DMS153 treated with DMSO at 0.1 percent for 48 hours (cell line): ENCODE results near the gene SSNA1.

Source experiments
- DNase-seq: peaks from one replicate; lab custom pipeline; 2025; ENCODE audit not compliant: unreplicated experiment; lab: John Stamatoyannopoulos, UW

The SSNA1 gene

GRCh38 chr9:137188490-137189296 is at the start of gene SSNA1, which contains the start of gene ANAPC2:
SSNA1 (plus strand) TSS chr9:137188676; CDS start chr9:137188727, 51 bp downstream.
ANAPC2 (minus strand) TSS chr9:137188560; CDS start chr9:137188532, 28 bp downstream.
- peak; percentile 79 for DNase-seq

- no peak for DNase-seq
These were observed 49.6 kb upstream of the SSNA1 start, which contains the start of gene GRIN1 for GRCh38 chr9:137138722-137139467. GRIN1 (plus strand) TSS chr9:137139154; CDS start chr9:137139487, 333 bp downstream.

DNA sequence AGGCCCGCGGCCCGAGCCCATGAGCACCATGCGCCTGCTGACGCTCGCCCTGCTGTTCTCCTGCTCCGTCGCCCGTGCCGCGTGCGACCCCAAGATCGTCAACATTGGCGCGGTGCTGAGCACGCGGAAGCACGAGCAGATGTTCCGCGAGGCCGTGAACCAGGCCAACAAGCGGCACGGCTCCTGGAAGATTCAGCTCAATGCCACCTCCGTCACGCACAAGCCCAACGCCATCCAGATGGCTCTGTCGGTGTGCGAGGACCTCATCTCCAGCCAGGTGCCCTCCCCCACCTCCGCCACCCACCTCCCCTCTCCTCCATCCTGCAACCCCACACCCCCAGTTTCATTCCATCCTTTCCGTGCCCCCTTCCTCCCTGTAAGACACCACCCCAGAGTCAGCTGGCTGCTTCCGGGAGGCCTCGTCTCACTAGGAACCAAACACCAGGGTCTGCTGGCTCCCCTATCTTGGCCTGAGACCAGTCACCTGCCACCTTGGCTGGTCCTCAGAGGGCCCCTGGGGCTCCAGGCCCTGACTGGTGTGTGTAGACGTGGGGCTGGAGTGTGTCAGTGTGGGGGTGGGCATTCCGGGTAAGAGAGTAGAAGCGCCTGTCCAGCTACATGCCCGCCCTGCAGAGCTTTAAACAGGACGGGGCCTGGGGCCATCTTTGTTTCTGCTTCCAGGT is 48.9 kb upstream of the SSNA1 start:
- no peak for DNase-seq

DNA sequence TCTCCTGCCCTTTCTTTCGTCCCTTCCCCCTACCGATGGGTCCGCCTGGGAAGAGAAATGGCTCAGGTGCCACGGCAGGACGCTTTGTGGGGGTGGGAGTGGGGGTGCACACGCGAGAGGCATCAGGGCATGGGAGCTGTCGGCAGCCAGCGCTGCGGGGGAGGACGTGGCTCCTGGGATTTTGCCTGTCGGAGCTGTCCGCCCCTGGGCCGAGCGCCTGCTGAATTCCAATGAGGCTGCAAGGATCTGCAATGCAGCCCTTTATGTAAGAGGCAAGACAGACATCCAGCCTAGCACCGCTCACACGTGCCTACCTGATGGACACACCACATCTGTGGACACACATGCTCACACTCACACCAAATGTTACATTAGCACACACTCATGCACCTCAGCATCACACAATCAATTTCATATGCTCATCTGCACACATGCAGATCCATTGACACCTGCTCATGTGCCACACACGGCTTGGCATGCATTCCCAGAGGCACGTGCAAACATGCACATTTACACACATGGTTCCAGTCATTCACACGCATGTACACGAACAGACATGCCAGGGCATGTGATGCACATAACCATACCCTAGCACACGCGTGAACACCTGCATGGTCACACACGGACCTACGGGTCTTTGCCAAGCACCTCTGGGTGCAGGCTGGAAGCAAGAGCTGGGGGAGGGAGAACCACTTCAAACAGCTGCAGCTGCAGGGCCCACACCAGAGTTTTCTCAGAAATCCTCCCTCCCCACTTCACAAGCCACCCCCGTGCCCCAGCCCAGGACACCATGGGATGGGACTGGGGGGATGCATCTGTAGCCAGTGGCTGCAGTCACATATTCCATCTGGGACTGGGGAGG is 48.1 kb upstream of the SSNA1 start:
- no peak for DNase-seq

GRCh38 chr9:137141050-137141810 is 47.2 kb upstream of the SSNA1 start:
- DNase-seq: no peak

DNA sequence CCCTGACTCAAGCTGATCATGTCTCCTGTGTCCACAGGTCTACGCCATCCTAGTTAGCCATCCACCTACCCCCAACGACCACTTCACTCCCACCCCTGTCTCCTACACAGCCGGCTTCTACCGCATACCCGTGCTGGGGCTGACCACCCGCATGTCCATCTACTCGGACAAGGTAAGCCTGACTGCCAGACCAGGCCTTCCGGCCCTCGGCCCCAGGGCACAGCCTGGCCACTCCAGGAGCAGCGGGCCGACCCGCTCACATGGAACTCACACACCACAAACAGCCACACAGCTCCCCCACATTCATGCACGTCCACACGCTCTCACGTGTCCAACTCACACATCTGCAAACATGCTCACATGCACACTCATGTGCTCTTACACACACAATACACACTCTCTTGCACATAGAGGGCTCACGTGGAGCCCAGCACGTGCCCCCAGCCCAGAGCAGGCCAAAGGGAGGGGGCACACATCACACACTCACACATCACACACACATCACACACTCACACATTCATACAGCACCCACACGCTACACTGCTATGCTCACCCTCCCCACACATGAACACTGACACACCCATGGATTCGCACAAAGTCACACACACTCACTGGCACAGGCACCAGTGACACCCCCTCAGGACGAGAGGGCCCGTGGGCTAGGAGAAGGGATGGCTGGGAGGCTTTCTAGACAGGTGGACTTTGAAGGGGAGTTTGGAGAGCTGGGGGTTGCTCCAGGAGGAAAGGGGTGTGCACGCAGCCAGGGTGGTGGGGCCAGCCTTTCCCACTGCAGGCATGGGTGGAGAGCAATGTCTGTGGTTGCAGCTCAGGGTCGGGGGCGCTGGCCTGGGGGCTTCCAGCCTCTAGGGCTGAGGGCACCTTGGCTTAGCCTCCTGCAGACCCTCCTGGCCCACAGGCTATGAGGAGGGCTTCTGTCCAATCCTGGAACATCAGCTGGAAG is 46.2 kb upstream of the SSNA1 start:
- DNase-seq: no peak

- DNase-seq: no peak
These were observed 45.0 kb upstream of the SSNA1 start for GRCh38 chr9:137143459-137143858.

GRCh38 chr9:137145731-137146526 is 42.5 kb upstream of the SSNA1 start:
- no peak for DNase-seq

DNA sequence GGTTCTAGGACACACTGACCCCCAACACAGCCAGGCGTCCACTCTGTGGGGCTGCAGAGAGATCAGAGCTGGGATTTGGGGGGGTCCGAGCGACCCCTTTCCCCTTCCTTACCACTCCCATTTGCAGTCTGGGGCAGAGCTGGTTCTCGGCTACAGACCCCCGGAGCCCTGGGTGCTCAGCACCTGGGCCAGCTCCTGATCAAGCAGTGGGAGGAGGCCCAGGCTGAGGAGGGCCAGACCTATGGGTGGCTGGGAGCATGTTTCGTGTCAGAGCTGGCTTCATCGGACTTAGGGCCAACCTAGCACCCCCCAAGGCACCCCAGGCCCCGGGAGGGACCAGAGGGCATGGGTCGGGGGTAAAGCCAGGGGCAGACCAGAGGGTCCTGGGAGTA is 42.0 kb upstream of the SSNA1 start:
- no peak for DNase-seq

GRCh38 chr9:137147091-137147792 is 41.2 kb upstream of the SSNA1 start:
- DNase-seq: no peak

- no peak for DNase-seq
These were observed 40.7 kb upstream of the SSNA1 start for GRCh38 chr9:137147793-137148160.

GRCh38 chr9:137148242-137148641 is 40.2 kb upstream of the SSNA1 start:
- no peak for DNase-seq

GRCh38 chr9:137148661-137149060 is 39.8 kb upstream of the SSNA1 start:
- DNase-seq: no peak

DNA sequence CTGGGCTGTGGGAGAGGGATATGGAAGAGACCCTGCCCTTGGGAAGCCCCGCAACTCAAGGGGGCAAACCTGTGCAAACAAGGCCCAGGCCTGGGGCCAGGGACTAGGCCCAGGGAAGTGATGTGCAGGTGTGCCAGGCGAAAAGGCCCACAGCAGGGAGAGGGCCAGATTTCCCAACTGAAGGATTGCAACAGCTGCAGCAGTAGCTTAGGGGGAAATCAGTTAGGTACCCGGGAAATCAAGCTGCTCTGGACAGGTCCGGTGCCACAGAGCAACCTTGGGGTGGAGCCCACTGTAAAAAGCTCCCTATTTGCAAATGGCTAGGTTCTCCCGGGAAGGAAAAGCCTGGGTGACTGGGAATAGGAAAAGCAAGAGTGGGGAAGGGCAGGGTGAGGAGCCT is 39.1 kb upstream of the SSNA1 start:
- no peak for DNase-seq

DNA sequence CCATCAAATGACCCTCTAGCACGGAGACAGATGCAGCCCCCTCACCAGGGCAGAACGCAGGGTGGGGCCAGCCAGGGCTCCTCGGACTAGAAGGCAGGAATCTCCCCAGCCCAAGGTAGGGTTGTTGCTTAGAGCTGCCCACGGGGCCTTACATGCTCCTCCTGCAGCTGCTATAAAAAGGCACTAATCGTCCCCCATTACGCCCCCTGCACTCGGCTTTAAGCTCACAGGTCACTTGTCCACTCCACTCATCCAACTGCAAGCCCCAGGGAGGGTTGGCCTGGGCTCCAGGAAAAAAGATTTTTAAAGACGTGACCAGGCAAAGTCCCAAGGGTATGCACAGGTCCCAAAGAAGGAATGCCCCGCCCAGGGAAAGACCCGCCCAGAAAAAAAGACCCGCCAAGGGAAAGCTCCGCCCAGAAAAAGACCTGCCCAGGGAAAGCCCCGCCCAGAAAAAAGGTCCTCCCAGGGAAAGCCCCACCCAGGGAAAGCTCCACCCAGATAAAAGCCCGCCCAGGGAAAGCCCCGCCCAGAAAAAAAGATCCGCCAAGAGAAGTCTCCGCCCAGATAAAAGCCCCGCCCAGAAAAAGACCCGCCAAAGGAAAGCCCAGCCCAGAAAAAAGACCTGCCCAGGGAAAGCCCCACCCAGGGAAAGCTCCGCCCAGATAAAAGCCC is 38.4 kb upstream of the SSNA1 start:
- DNase-seq: no peak

GRCh38 chr9:137150617-137151457 is 37.6 kb upstream of the SSNA1 start:
- DNase-seq: peak; percentile 61
